CD4-positive, alpha-beta T cell (primary cell): ENCODE measurements around the gene ARL5C. TPM values are rescaled to one million over a fixed set of nuclear protein-coding genes. Genes with fewer than 3 reads are reported as not detected.

Experiments
- ATAC-seq: fragments of 200-7000 bp; cut with Tn5 transposase; one replicate; pipeline ENCODE4 v1.10.0; 2022; ENCODE audit warnings: mild to moderate bottlenecking; ENCODE audit not compliant: poor library complexity
- CTCF ChIA-PET: fragments of 350-600 bp; sonication (Branson Sonifier 250); formaldehyde crosslinking; loops from one replicate; lab custom pipeline; 2021; ENCODE audit warnings: antibody characterized with exemption, inconsistent platforms; lab: Charles Lee
- POLR2A ChIA-PET: fragments of 350-600 bp; sonication (Branson Sonifier 250); formaldehyde crosslinking; loops from one replicate; lab custom pipeline; 2021; ENCODE audit warnings: antibody characterized with exemption, inconsistent platforms; lab: Charles Lee
- DNase-seq, 14 experiments: peaks; one replicate each; pipeline ENCODE4 v3.0.0-alpha.2; 2013 to 2020; ENCODE audit warnings: mixed read lengths in 2 of 14
- H3K27ac ChIP-seq, 2 donors: one replicate each; pipeline versions ENCODE4 v1.5.1 to v1.7.0; 2013; ENCODE audit warnings: low read length in 2 of 2, low read depth in 1 of 2, mild to moderate bottlenecking in 1 of 2
- H3K27me3 ChIP-seq, 2 experiments: 1 replicate in 1 of 2; 2 replicates in 1 of 2; pipeline versions ENCODE4 v1.6.1 to v1.7.0; 2013; ENCODE audit warnings: low read length in 2 of 2, control low read depth in 1 of 2, mild to moderate bottlenecking in 1 of 2, moderate library complexity in 1 of 2; ENCODE audit not compliant: insufficient read depth in 2 of 2, control insufficient read depth in 1 of 2
- H3K36me3 ChIP-seq: one replicate; pipeline ENCODE4 v1.6.1; 2013; ENCODE audit warnings: low read length, control low read depth; ENCODE audit not compliant: insufficient read depth
- H3K4me1 ChIP-seq: one replicate; pipeline ENCODE4 v1.6.1; 2013; ENCODE audit warnings: low read length, control low read depth; ENCODE audit not compliant: insufficient read depth
- H3K4me3 ChIP-seq: one replicate; pipeline ENCODE4 v1.5.1; 2013; ENCODE audit warnings: mild to moderate bottlenecking, low read length, moderate library complexity
- H3K9me3 ChIP-seq, 2 experiments: 1 replicate in 1 of 2; 2 replicates in 1 of 2; pipeline versions ENCODE4 v1.6.1 to v1.7.0; 2013; ENCODE audit warnings: low read length in 2 of 2, mild to moderate bottlenecking in 2 of 2, control low read depth in 1 of 2, moderate library complexity in 1 of 2; ENCODE audit not compliant: control insufficient read depth in 1 of 2, insufficient read depth in 1 of 2
- H3K27ac Mint-ChIP-seq: one replicate; pipeline ENCODE4 v1.8.0; 2020; ENCODE audit warnings: mixed read lengths
- H3K27me3 Mint-ChIP-seq: one replicate; pipeline ENCODE4 v1.8.0; 2021; ENCODE audit warnings: mixed read lengths
- H3K36me3 Mint-ChIP-seq: one replicate; pipeline ENCODE4 v1.8.0; 2021; ENCODE audit warnings: low read depth, mixed read lengths
- H3K4me1 Mint-ChIP-seq: one replicate; pipeline ENCODE4 v1.8.0; 2021; ENCODE audit warnings: low read depth, mixed read lengths
- H3K4me3 Mint-ChIP-seq: one replicate; pipeline ENCODE4 v1.8.0; 2020; ENCODE audit warnings: mild to moderate bottlenecking, mixed read lengths
- H3K9me3 Mint-ChIP-seq: one replicate; pipeline ENCODE4 v1.8.0; 2020; ENCODE audit warnings: mixed read lengths
- CTCF ChIP-seq: fragments of 200-600 bp; IDR thresholded peaks from one replicate; pipeline ENCODE4 v1.8.0; 2022; ENCODE audit warnings: antibody characterized with exemption, mild to moderate bottlenecking
- intact Hi-C, 2 experiments: fragments of 100-400 bp; cut with DNase I in 1 of 2; cut with micrococcal nuclease in 1 of 2; formaldehyde crosslinking; loops; one replicate each; pipeline versions ENCODE4 v1.15.1 to v1.9.0; 2023 to 2025; cut with DNase I, micrococcal nuclease
- total RNA-seq, 174 experiments: library from RNA in 2 of 174; stranded (reverse) in 2 of 174; gene quantifications; one replicate each; pipeline ENCODE4 v1.2.3 and lab custom pipeline; 2021 to 2026

The ARL5C gene
- total RNA-seq, 2 experiments from 2014 or later: not detected

- Mint-ChIP-seq H3K27ac (no peak overlapping the region), H3K36me3 (no peaks in the 10 kb centered on the region), H3K4me1 (peaks cover 23% of the 10 kb centered on the region), H3K4me3 (no peak overlapping the region), H3K9me3 (no peaks in the 10 kb centered on the region), H3K27me3 (peaks cover 15% of the 10 kb centered on the region)
- Histone ChIP-seq H3K4me1 (peaks cover 30% of the 10 kb centered on the region), H3K4me3 (no peak overlapping the region), H3K27me3 (peaks cover 0 to 3% of the 10 kb centered on the region in 2 experiments), H3K27ac (no peak overlapping the region), H3K36me3 (no peaks in the 10 kb centered on the region), H3K9me3 (no peaks in the 10 kb centered on the region)
- no peak for TF ChIP-seq CTCF
- intact Hi-C loops: no loop called here
- DNase-seq (no peak), ATAC-seq (no peak)
- ChIA-PET CTCF (no interaction called here), POLR2A (no interaction called here)
These were observed 46.3 kb upstream of the ARL5C start for GRCh38 chr17:39212195-39212810.

GRCh38 chr17:39210093-39210434, 44.1 kb upstream of the ARL5C start:
- no peaks in the 10 kb centered on the region for H3K9me3 Mint-ChIP-seq
- intact Hi-C loops: no loop called here
- ChIA-PET CTCF (interaction anchor here (1.0 to 6.4 kb wide), 5 partner anchors 22 to 45 kb away, joined by 3 to 122 read pairs (median 3); no protein-coding TSS in a partner anchor), POLR2A (interaction anchor here (2.1 to 4.4 kb wide), 3 partner anchors 10 to 34 kb away, joined by 9 to 36 read pairs (median 22); partner anchors contain the start of gene RPL19)
- peaks cover 3% of the 10 kb centered on the region for H3K36me3 Mint-ChIP-seq
- no peak for TF ChIP-seq CTCF
- Histone ChIP-seq H3K27me3 (no peaks in the 10 kb centered on the region), H3K27ac (no peak overlapping the region), H3K36me3 (peaks cover 3% of the 10 kb centered on the region), H3K9me3 (no peaks in the 10 kb centered on the region), H3K4me3 (peak overlapping the region; percentile 55), H3K4me1 (peaks cover 36% of the 10 kb centered on the region)
- peak overlapping the region; percentile 42 for H3K27ac Mint-ChIP-seq
- H3K27me3 Mint-ChIP-seq: peaks cover 4% of the 10 kb centered on the region
- DNase-seq (no peak), ATAC-seq (no peak)
- H3K4me3 Mint-ChIP-seq: peak overlapping the region; percentile 50
- peaks cover 29% of the 10 kb centered on the region for H3K4me1 Mint-ChIP-seq

GRCh38 chr17:39209317-39210092, 43.5 kb upstream of the ARL5C start:
- Histone ChIP-seq H3K36me3 (peaks cover 8% of the 10 kb centered on the region), H3K4me3 (peak overlapping the region; percentile 55), H3K4me1 (peaks cover 36% of the 10 kb centered on the region), H3K27ac (peak overlapping the region in 1 of 2 donors; percentile 7), H3K27me3 (no peaks in the 10 kb centered on the region), H3K9me3 (no peaks in the 10 kb centered on the region)
- peaks cover 29% of the 10 kb centered on the region for H3K4me1 Mint-ChIP-seq
- H3K4me3 Mint-ChIP-seq: no peak overlapping the region
- no peaks in the 10 kb centered on the region for H3K9me3 Mint-ChIP-seq
- ATAC-seq: peak; percentile 74
- CTCF ChIA-PET: interaction anchor here (1.0 to 6.4 kb wide), 6 partner anchors 22 to 45 kb away, joined by 3 to 122 read pairs (median 4); no protein-coding TSS in a partner anchor
- H3K36me3 Mint-ChIP-seq: peaks cover 8% of the 10 kb centered on the region
- POLR2A ChIA-PET: interaction anchor here (0.7 to 4.4 kb wide), 7 partner anchors 10 to 340 kb away, joined by 3 to 36 read pairs (median 4); partner anchors contain the start of genes CDK12, LASP1 and RPL19
- no peaks in the 10 kb centered on the region for H3K27me3 Mint-ChIP-seq
- peak overlapping the region; percentile 62 for H3K27ac Mint-ChIP-seq
- peak; percentile 32 to 89 (median 62) for DNase-seq
- no peak for TF ChIP-seq CTCF
- intact Hi-C loops: loop anchor here in 1 of 2 experiments (1.0 kb wide), 1 partner anchor 29 kb away; no protein-coding TSS in a partner anchor
